ENCODE measurements around the gene KCTD3.

Gene KCTD3

GRCh38 chr1:215542301-215542700, 24.8 kb upstream of the KCTD3 start:
- TF ChIP-seq CTCF (IDR thresholded peaks at IDR 0.05; ENCODE audit: insufficient read depth, low read depth, low read length, missing control alignments), result no peak
- no peak overlapping the region for H3K4me3 ChIP-seq (ENCODE audit: low read length)
- DNase-seq (ENCODE audit: low read depth), result no peak

GRCh38 chr1:215543191-215543606, 23.9 kb upstream of the KCTD3 start:
- peak; percentile 76 for DNase-seq (ENCODE audit: low read depth)
- no peak for TF ChIP-seq CTCF (IDR thresholded peaks at IDR 0.05; ENCODE audit: insufficient read depth, low read depth, low read length, missing control alignments)
- H3K4me3 ChIP-seq (ENCODE audit: low read length), result no peak overlapping the region

GRCh38 chr1:215543806-215544205, 23.3 kb upstream of the KCTD3 start:
- DNase-seq (ENCODE audit: low read depth), result no peak
- no peak for TF ChIP-seq CTCF (IDR thresholded peaks at IDR 0.05; ENCODE audit: insufficient read depth, low read depth, low read length, missing control alignments)
- no peak overlapping the region for H3K4me3 ChIP-seq (ENCODE audit: low read length)

- no peak for DNase-seq (ENCODE audit: low read depth)
- no peak overlapping the region for H3K4me3 ChIP-seq (ENCODE audit: low read length)
- no peak for TF ChIP-seq CTCF (IDR thresholded peaks at IDR 0.05; ENCODE audit: insufficient read depth, low read depth, low read length, missing control alignments)
These were observed 22.5 kb upstream of the KCTD3 start for GRCh38 chr1:215544566-215544965.

GRCh38 chr1:215545096-215545495, 22.0 kb upstream of the KCTD3 start:
- no peak for TF ChIP-seq CTCF (IDR thresholded peaks at IDR 0.05; ENCODE audit: insufficient read depth, low read depth, low read length, missing control alignments)
- no peak for DNase-seq (ENCODE audit: low read depth)
- no peak overlapping the region for H3K4me3 ChIP-seq (ENCODE audit: low read length)

DNA sequence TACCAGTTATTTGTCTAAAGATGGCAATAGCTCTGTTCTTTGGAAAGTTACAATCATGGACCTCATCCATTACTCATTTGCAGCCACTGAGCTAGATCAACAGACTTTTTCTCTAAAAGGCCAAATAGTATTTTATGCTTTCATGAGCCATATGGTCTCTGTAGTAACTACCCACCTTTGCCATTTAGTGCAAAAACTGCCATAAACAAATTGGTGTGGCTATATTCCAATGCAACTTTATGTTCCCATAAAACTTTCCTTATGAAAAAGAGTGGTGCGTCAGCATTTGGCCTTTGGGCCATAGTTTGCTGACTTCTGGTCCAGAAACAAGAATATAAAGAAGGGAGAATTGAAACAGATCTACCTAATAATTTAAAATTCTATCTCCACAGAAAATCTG, 20.1 kb upstream of the KCTD3 start:
- H3K4me3 ChIP-seq (ENCODE audit: low read length), result no peak overlapping the region
- DNase-seq (ENCODE audit: low read depth), result no peak
- no peak for TF ChIP-seq CTCF (IDR thresholded peaks at IDR 0.05; ENCODE audit: insufficient read depth, low read depth, low read length, missing control alignments)

DNA sequence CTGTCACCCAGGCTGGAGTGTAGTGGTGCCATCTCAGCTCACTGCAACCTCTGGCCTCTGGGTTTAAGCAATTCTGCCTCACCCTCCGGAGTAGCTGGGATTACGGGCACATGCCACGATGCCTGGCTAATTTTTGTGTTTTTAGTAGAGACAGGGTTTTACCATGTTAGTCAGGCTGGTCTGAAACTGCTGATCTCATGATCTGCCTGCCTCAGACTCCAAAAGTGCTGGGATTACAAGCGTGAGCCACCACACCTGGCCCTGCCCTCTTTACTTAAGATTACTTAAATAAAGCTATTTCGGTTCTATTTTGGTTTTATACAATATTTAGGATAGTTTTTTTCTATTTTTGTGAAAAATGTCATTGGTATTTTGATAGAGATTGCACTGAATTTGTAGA, 15.3 kb upstream of the KCTD3 start:
- TF ChIP-seq CTCF (IDR thresholded peaks at IDR 0.05; ENCODE audit: insufficient read depth, low read depth, low read length, missing control alignments), result no peak
- no peak overlapping the region for H3K4me3 ChIP-seq (ENCODE audit: low read length)
- DNase-seq (ENCODE audit: low read depth), result no peak
